ENCODE results near the gene RCBTB1.

DNA sequence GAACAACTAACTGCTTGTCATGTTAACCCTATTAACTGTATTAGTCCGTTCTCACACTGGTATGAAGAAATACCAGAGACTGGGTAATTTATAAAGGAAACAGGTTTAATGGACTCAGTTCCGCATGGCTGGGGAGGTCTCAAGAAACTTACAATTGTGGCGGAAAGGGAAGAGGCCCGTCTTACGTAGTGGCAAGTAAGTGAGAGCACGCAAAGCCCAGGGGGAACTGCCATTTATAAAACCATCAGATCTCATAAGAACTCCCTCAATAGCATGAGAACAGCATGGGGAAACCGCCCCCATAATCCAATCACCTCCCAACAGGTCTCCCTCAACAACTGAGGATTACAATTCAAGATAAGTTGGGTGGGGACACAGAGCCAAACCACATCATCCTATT is 54.9 kb downstream of the RCBTB1 start:
- TF ChIP-seq, protein P1, sequence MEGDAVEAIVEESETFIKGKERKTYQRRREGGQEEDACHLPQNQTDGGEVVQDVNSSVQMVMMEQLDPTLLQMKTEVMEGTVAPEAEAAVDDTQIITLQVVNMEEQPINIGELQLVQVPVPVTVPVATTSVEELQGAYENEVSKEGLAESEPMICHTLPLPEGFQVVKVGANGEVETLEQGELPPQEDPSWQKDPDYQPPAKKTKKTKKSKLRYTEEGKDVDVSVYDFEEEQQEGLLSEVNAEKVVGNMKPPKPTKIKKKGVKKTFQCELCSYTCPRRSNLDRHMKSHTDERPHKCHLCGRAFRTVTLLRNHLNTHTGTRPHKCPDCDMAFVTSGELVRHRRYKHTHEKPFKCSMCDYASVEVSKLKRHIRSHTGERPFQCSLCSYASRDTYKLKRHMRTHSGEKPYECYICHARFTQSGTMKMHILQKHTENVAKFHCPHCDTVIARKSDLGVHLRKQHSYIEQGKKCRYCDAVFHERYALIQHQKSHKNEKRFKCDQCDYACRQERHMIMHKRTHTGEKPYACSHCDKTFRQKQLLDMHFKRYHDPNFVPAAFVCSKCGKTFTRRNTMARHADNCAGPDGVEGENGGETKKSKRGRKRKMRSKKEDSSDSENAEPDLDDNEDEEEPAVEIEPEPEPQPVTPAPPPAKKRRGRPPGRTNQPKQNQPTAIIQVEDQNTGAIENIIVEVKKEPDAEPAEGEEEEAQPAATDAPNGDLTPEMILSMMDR (IDR thresholded peaks at IDR 0.05), result no peak
- no peak for TF ChIP-seq POLR2A (IDR thresholded peaks at IDR 0.05)
